Parathyroid adenoma (tissue), 2 donors: ENCODE results near the gene DIPK1A.

Source experiments
- H2AFZ ChIP-seq: fragments of 300-600 bp; sonication (generic); one replicate; pipeline ENCODE4 v1.7.0; 2017; ENCODE audit warnings: antibody characterized with exemption, mild to moderate bottlenecking
- H3K27ac ChIP-seq: fragments of 300-600 bp; sonication (generic); one replicate; pipeline ENCODE4 v1.7.0; 2017
- H3K27me3 ChIP-seq: fragments of 300-600 bp; sonication (generic); one replicate; pipeline ENCODE4 v1.7.0; 2017; ENCODE audit warnings: low read length; ENCODE audit not compliant: control insufficient read depth, insufficient read depth
- H3K36me3 ChIP-seq: fragments of 300-600 bp; sonication (generic); one replicate; pipeline ENCODE4 v1.7.0; 2017; ENCODE audit warnings: low read length; ENCODE audit not compliant: control insufficient read depth, insufficient read depth
- H3K4me1 ChIP-seq: fragments of 300-600 bp; sonication (generic); one replicate; pipeline ENCODE4 v1.7.0; 2017; ENCODE audit warnings: control low read depth
- H3K4me2 ChIP-seq: fragments of 300-600 bp; sonication (generic); one replicate; pipeline ENCODE4 v1.7.0; 2017; ENCODE audit warnings: low read length
- H3K4me3 ChIP-seq: fragments of 300-600 bp; sonication (generic); one replicate; pipeline ENCODE4 v1.7.0; 2017; ENCODE audit warnings: low read depth, low read length
- H3K79me2 ChIP-seq: fragments of 300-600 bp; sonication (generic); one replicate; pipeline ENCODE4 v1.7.0; 2017; ENCODE audit warnings: control low read depth
- H3K9ac ChIP-seq: fragments of 300-600 bp; sonication (generic); one replicate; pipeline ENCODE4 v1.7.0; 2017; ENCODE audit warnings: mild to moderate bottlenecking
- H3K9me3 ChIP-seq: fragments of 300-600 bp; sonication (generic); one replicate; pipeline ENCODE4 v1.7.0; 2017; ENCODE audit warnings: low read length; ENCODE audit not compliant: control insufficient read depth
- CTCF ChIP-seq: fragments of 300-600 bp; sonication (generic); IDR thresholded peaks from one replicate; pipeline ENCODE4 v1.7.0; 2017; ENCODE audit warnings: antibody characterized with exemption, mild to moderate bottlenecking
- donor health status: primary hyperparathyroidism.

DIPK1A gene

DNA sequence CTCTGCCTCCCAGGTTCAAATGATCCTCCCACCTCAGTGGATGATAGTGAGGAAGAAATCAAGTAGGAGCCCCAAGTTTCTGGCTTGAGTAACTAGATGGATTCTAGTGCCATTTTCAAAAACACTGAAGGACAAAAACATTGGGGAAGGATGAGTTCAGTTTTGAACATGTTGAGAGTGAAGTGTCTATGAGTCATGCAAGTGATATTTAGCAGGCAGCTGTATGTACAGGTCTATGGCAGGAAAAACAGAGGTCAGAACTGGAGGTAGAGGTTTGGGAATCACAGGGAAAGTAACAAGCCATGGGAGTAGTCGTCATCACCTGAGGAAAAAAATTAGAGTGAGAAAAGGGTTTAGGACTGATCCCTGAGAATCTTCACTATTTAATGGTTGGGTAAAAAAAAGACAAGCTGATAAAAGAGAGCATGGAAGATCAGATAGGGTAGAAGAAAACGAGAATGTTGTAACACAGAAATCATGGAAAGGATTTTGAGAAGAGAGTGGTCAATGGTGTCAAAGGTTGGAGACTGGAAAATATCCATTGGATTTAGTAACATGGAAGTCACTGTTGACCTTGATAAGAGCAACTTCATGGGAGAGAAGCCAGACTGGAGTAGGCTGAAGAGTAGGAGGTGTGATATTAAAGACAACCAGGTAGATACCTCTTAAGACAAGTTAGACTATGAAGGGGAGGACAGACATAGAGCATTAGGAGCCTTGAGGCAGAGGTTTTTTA, 53.1 kb downstream of the DIPK1A start:
- H3K9me3 ChIP-seq: no peaks in the 10 kb centered on the region
- H3K79me2 ChIP-seq: no peaks in the 10 kb centered on the region
- H3K4me2 ChIP-seq: no peak overlapping the region
- H3K36me3 ChIP-seq: no peaks in the 10 kb centered on the region
- H3K4me3 ChIP-seq: no peak overlapping the region
- H2AFZ ChIP-seq: no peak overlapping the region
- H3K27ac ChIP-seq: no peak overlapping the region
- no peaks in the 10 kb centered on the region for H3K27me3 ChIP-seq
- no peak for TF ChIP-seq CTCF
- H3K9ac ChIP-seq: no peak overlapping the region
- H3K4me1 ChIP-seq: no peaks in the 10 kb centered on the region

DNA sequence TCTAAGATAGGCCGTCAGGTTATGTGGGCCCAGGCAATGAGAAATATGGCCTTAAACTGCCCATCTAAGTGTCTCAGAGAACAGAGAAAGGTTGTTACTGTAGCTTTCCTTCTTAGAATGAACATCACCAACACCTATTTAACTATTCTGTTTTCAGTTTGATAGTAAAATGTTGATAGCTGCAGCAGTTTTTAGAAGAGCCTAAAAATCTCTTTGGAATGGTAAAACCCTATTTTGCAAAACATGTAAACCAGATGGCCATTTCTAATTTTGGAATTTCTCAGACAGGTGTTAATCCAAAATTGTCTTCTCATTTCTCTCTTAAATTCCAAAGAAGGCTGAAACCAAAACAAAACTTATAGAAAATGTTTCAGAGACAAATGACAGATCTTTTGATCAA, 57.5 kb downstream of the DIPK1A start:
- Histone ChIP-seq H3K9ac (no peak overlapping the region), H2AFZ (no peak overlapping the region), H3K9me3 (no peaks in the 10 kb centered on the region), H3K27me3 (no peaks in the 10 kb centered on the region), H3K36me3 (no peaks in the 10 kb centered on the region), H3K4me2 (no peak overlapping the region), H3K27ac (no peak overlapping the region), H3K4me1 (no peaks in the 10 kb centered on the region), H3K79me2 (no peaks in the 10 kb centered on the region), H3K4me3 (no peak overlapping the region)
- no peak for TF ChIP-seq CTCF

DNA sequence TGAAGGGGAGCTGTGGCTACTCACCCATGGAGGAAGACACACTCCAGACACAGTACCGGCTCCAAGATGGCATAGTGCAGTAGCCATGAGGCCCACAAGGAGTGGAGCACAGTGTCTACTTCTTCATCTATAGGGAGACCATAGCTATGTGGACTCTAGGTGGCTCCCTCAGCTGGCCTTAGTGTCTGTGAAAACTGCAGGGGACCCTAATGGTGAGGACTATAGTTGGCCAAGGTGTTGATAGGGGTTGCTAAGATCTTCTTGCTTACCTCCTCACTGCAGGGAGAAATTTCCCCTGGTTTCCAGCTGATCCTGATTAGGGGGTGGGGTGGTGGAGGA, 58.9 kb downstream of the DIPK1A start:
- Histone ChIP-seq H3K27ac (no peak overlapping the region), H3K27me3 (no peaks in the 10 kb centered on the region), H3K36me3 (no peaks in the 10 kb centered on the region), H3K4me2 (no peak overlapping the region), H3K9ac (no peak overlapping the region), H3K4me3 (no peak overlapping the region), H2AFZ (no peak overlapping the region), H3K79me2 (no peaks in the 10 kb centered on the region), H3K9me3 (no peaks in the 10 kb centered on the region), H3K4me1 (no peaks in the 10 kb centered on the region)
- TF ChIP-seq CTCF: no peak

DNA sequence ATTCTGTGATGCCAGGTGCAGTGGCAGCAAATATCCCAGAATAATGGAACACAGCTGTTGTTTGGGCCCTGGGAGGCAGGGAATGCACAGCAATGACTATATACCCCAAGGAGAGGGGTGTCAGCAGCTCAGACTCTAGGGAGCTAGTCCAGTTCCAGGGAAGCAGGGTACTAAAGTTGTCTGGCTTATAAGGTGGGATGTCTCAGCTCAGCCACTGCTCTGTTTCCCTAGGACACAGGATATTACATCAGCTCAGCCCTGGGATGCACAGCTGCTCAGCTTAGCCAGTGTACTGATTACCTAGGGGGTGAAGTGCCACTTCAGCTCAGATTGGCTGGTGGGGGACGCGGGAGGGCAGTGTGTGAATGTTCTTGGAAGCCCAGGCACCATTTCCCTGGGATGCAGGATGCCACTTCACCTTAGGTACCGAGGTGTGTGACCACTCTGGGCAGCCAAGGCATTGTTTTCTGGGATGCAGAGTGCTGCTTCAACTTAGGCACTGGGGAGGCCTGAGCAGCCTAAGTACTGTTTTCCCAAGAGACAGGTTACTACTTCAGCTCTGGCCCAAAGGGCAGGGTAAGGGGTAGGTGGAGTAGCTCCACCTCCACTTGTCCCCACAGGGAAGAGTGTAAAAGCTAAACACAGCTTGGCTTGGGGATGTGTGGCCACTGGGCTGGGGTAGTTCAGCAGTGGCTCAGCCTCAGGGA, 59.4 kb downstream of the DIPK1A start:
- no peak for TF ChIP-seq CTCF
- no peak overlapping the region for H2AFZ ChIP-seq
- no peak overlapping the region for H3K4me3 ChIP-seq
- no peaks in the 10 kb centered on the region for H3K4me1 ChIP-seq
- no peaks in the 10 kb centered on the region for H3K79me2 ChIP-seq
- no peaks in the 10 kb centered on the region for H3K27me3 ChIP-seq
- H3K9ac ChIP-seq: no peak overlapping the region
- no peaks in the 10 kb centered on the region for H3K9me3 ChIP-seq
- H3K4me2 ChIP-seq: no peak overlapping the region
- no peak overlapping the region for H3K27ac ChIP-seq
- H3K36me3 ChIP-seq: no peaks in the 10 kb centered on the region

DNA sequence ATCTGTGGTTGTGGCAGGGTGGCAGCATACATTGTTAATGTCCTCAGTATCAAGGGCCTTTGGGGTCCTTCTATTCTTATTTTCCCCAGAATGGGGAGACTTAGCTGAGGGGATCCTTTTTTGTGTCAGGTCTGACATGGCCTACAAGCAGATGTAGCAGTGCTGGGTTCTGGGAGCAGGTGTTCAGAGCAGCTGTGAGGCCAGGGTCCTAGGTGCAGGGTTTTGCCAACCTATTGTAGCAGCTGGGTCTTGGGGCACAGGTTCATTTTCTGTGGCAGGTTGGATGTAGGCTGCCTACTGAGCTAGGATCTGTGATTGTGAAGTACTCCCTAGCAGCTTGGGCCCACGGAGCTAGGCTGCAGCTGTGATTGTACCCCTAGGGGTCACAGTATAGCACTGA, 60.1 kb downstream of the DIPK1A start:
- Histone ChIP-seq H3K9ac (no peak overlapping the region), H3K27ac (no peak overlapping the region), H3K27me3 (no peaks in the 10 kb centered on the region), H3K79me2 (no peaks in the 10 kb centered on the region), H3K36me3 (no peaks in the 10 kb centered on the region), H3K4me1 (no peaks in the 10 kb centered on the region), H3K9me3 (no peaks in the 10 kb centered on the region), H3K4me3 (no peak overlapping the region), H2AFZ (no peak overlapping the region), H3K4me2 (no peak overlapping the region)
- no peak for TF ChIP-seq CTCF
